Activated CD8-positive, alpha-beta T cell treated with anti-CD3 and anti-CD28 coated beads for 36 hours (primary cell): ENCODE measurements around the gene KCNJ10. TPM values are rescaled to one million over a fixed set of nuclear protein-coding genes. Genes with fewer than 3 reads are reported as not detected.

Experiments
- ATAC-seq: fragments of 200-7000 bp; cut with Tn5 transposase; one replicate; pipeline ENCODE4 v1.10.0; 2021; ENCODE audit warnings: mild to moderate bottlenecking, moderate library complexity
- CTCF ChIA-PET: fragments of 350-600 bp; sonication (Branson Sonifier 250); formaldehyde crosslinking; loops from one replicate; lab custom pipeline; 2021; ENCODE audit warnings: antibody characterized with exemption; lab: Charles Lee
- POLR2A ChIA-PET: fragments of 350-600 bp; sonication (Branson Sonifier 250); formaldehyde crosslinking; loops from one replicate; lab custom pipeline; 2021; ENCODE audit warnings: antibody characterized with exemption; lab: Charles Lee
- DNase-seq: peaks from one replicate; pipeline ENCODE4 v3.0.0-alpha.2; 2020
- H3K27ac Mint-ChIP-seq: one replicate; pipeline ENCODE4 v1.8.0; 2021; ENCODE audit warnings: mild to moderate bottlenecking, mixed read lengths
- H3K27me3 Mint-ChIP-seq: one replicate; pipeline ENCODE4 v1.8.0; 2021; ENCODE audit warnings: mixed read lengths
- H3K36me3 Mint-ChIP-seq: one replicate; pipeline ENCODE4 v1.8.0; 2021; ENCODE audit warnings: low read depth, mixed read lengths
- H3K4me1 Mint-ChIP-seq: one replicate; pipeline ENCODE4 v1.8.0; 2021; ENCODE audit warnings: low read depth, mixed read lengths
- H3K4me3 Mint-ChIP-seq: one replicate; pipeline ENCODE4 v1.8.0; 2021; ENCODE audit warnings: mild to moderate bottlenecking, moderate library complexity, mixed read lengths
- H3K9me3 Mint-ChIP-seq: one replicate; pipeline ENCODE4 v1.8.0; 2021; ENCODE audit warnings: mixed read lengths
- intact Hi-C: fragments of 100-400 bp; cut with micrococcal nuclease; formaldehyde crosslinking; loops from one replicate; pipeline ENCODE4 v1.10.0; 2022
- total RNA-seq, 2 experiments: library from RNA; stranded (reverse); gene quantifications; one replicate each; pipeline ENCODE4 v1.2.3, GENCODE V29; 2021
- TF ChIP-seq, protein P1 (sequence below): fragments of 200-600 bp; IDR thresholded peaks from one replicate; pipeline ENCODE4 v1.8.0; 2022; ENCODE audit warnings: antibody characterized with exemption, mild to moderate bottlenecking

The KCNJ10 gene
- total RNA-seq, 2 experiments from 2014 or later = 0.14 to 0.29 TPM

DNA sequence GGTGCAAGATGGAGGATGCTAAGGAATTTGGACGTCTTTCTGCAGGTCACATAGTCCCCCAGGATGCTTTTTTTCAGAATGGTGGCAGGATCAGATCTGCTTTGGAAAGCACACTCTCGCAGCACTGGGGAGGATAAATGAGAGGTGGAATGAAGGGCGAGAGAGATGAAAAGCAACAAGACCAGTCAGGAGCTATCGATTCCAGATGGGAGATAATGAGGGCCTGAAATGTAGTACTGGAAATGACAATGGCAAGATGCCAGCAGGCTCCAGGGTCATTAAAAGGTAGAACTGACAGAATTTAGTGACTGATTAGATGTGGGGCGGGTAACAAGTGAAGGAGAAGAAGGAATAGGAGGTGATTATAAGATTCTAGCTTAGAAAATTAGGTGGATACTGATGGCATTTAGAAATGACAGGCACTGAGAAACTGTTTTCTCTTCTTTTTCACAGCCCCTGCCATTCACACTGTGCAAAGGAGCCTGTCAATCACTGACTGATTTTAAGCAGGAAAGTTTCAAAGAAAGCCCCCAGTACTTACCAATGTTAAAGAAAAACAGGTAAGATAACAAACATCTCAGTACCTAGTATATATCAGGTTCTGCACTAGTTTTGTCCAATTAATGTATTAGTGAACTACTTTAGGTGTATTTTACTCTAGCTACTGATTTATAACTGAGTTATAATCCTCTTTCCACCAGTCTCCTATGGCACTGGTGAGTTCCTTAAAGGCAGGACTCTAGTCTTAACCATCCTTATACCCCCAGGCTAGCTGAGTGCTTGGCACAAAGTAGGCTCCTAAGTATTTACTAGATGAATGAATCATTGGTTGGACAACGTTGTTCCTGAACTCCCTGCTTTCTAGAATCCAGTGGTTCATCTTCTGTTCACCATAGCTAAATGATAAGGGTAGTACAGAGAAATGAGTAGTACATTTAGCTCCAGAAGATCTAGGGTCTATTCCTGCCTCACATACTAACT lies 47.3 kb downstream of the KCNJ10 start:
- intact Hi-C loops = no loop called here
- Mint-ChIP-seq H3K36me3 (peaks cover 5% of the 10 kb centered on the region), H3K9me3 (no peaks in the 10 kb centered on the region), H3K27ac (no peak overlapping the region), H3K4me1 (peaks cover 9% of the 10 kb centered on the region), H3K27me3 (peaks cover 2% of the 10 kb centered on the region), H3K4me3 (no peak overlapping the region)
- DNase-seq = no peak
- POLR2A ChIA-PET = interaction anchor here (1.0 to 1.3 kb wide), 2 partner anchors 9 to 10 kb away, joined by 3 to 5 read pairs; partner anchors contain the start of gene PIGM
- CTCF ChIA-PET = interaction anchor here (0.8 to 12.3 kb wide), 7 partner anchors 8 to 111 kb away, joined by 3 to 142 read pairs (median 3); no protein-coding TSS in a partner anchor
- ATAC-seq = no peak
- TF ChIP-seq, protein P1, sequence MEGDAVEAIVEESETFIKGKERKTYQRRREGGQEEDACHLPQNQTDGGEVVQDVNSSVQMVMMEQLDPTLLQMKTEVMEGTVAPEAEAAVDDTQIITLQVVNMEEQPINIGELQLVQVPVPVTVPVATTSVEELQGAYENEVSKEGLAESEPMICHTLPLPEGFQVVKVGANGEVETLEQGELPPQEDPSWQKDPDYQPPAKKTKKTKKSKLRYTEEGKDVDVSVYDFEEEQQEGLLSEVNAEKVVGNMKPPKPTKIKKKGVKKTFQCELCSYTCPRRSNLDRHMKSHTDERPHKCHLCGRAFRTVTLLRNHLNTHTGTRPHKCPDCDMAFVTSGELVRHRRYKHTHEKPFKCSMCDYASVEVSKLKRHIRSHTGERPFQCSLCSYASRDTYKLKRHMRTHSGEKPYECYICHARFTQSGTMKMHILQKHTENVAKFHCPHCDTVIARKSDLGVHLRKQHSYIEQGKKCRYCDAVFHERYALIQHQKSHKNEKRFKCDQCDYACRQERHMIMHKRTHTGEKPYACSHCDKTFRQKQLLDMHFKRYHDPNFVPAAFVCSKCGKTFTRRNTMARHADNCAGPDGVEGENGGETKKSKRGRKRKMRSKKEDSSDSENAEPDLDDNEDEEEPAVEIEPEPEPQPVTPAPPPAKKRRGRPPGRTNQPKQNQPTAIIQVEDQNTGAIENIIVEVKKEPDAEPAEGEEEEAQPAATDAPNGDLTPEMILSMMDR = no peak

DNA sequence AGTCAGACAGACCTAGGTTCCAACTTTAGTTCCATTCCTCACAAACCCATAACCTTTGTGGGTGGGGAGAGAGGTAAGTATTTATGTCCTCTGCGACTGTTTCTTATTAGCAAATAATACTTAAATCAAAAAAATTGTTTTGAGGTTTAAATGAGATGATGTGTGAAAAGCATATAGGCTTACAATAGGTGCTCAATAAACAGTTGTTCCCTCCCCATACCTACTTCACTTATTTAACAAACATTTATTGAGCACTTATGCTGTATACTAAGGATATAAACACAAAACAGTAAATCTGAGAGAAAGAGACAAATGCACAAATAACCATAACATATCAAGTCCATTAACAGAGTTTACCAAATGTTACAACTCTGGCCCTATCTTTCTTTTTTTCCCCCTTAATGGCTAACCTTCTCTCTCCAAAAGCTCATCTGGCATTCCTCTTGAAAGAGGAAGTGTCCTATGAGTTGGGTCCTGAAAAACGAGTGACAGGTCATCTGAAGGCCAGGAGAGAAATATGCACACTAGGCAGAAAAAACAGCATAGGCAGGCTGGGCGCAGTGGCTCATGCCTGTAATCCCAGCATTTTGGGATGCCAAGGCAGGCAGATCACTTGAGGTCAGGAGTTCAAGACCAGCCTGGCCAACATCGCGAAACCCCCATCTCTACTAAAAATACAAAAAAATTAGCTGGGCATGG lies 48.4 kb downstream of the KCNJ10 start:
- Mint-ChIP-seq H3K27ac (no peak overlapping the region), H3K9me3 (no peaks in the 10 kb centered on the region), H3K27me3 (peaks cover 6% of the 10 kb centered on the region), H3K36me3 (no peaks in the 10 kb centered on the region), H3K4me1 (peaks cover 6% of the 10 kb centered on the region), H3K4me3 (no peak overlapping the region)
- CTCF ChIA-PET = interaction anchor here (0.8 to 12.3 kb wide), 4 partner anchors 10 to 26 kb away, joined by 3 to 142 read pairs (median 6); no protein-coding TSS in a partner anchor
- ATAC-seq = no peak
- POLR2A ChIA-PET = interaction anchor here (1.0 to 1.3 kb wide), 2 partner anchors 9 to 10 kb away, joined by 3 to 5 read pairs; partner anchors contain the start of gene PIGM
- intact Hi-C loops = no loop called here
- no peak for DNase-seq
- TF ChIP-seq, protein P1 = no peak

DNA sequence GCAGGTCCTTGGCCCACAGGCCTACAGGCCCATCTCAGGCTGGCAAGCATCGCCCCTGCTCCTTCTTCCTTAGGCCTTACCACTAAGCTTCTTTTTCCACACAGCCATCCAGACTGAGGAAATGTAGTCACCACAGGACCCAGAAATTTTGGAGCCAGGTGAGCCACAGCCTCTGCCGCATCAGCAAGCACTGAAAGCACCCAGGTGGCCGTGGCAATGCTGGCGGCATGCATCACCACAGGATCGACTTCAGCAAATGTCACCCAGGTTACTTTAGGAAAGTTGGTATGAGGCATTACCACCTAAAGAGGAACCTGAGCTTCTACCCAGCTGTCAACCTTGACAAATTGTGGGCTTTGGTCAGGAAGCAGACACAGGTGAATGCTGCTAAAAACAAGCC lies 49.8 kb downstream of the KCNJ10 start:
- peaks cover 6% of the 10 kb centered on the region for H3K27me3 Mint-ChIP-seq

DNA sequence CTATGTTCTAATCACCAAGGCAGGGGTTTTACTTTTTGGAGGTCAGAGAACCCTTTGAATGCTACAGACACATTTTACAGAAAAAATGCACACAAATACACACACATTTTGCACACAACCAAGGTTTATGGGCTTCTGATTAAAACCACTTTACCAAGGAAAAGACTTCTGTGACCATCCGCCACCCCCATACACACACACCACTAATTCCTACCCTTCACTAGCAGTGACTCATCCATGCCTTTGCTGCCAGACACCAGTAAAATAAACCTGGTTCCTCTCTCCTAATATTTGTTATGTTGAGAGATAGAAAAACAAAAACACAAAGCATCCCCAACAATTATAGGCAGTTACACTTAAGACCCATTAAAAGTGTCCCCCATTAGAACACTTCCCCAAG lies 51.1 kb downstream of the KCNJ10 start:
- DNase-seq = peak; percentile 15
- POLR2A ChIA-PET = interaction anchor here (1.6 kb wide), 1 partner anchor 94 kb away, joined by 4 read pairs; no protein-coding TSS in a partner anchor

More for the DNA sequence above, 49.8 kb downstream of the KCNJ10 start:
- H3K4me1 Mint-ChIP-seq = peaks cover 6% of the 10 kb centered on the region
- intact Hi-C loops = no loop called here
- H3K9me3 Mint-ChIP-seq = no peaks in the 10 kb centered on the region
- DNase-seq (no peak), ATAC-seq (no peak)
- H3K4me3 Mint-ChIP-seq = no peak overlapping the region
- ChIA-PET CTCF (interaction anchor here (1.1 to 12.3 kb wide), 5 partner anchors 13 to 84 kb away, joined by 3 to 142 read pairs (median 3); no protein-coding TSS in a partner anchor), POLR2A (interaction anchor here (1.0 to 1.3 kb wide), 2 partner anchors 11 to 48 kb away, joined by 3 to 5 read pairs; no protein-coding TSS in a partner anchor)
- TF ChIP-seq, protein P1 = no peak
- H3K36me3 Mint-ChIP-seq = no peaks in the 10 kb centered on the region
- H3K27ac Mint-ChIP-seq = no peak overlapping the region

More for the DNA sequence above, 51.1 kb downstream of the KCNJ10 start:
- H3K36me3 Mint-ChIP-seq = no peaks in the 10 kb centered on the region
- no peak overlapping the region for H3K27ac Mint-ChIP-seq
- TF ChIP-seq, protein P1 = no peak
- no peaks in the 10 kb centered on the region for H3K9me3 Mint-ChIP-seq
- CTCF ChIA-PET = interaction anchor here (1.0 to 12.3 kb wide), 3 partner anchors 12 to 61 kb away, joined by 3 to 142 read pairs (median 5); no protein-coding TSS in a partner anchor
- no peak overlapping the region for H3K4me3 Mint-ChIP-seq
- peaks cover 6% of the 10 kb centered on the region for H3K27me3 Mint-ChIP-seq
- H3K4me1 Mint-ChIP-seq = peaks cover 4% of the 10 kb centered on the region
- ATAC-seq = peak; percentile 47
- intact Hi-C loops = no loop called here
